Duodenal mucosa (tissue), 2 donors: ENCODE results near the gene RSRC1.
"Not testable (repeated sequence)": the region's sequence is repeated elsewhere in the genome, so short reads cannot be mapped to it uniquely, and the experiment has no call there.

Experiments
- H3K27ac ChIP-seq: one replicate; pipeline ENCODE4 v1.7.0; 2013; ENCODE audit warnings: low read depth, low read length
- H3K27me3 ChIP-seq, 2 donors: one replicate each; pipeline ENCODE4 v1.7.0; 2013; ENCODE audit warnings: low read length in 2 of 2, control low read depth in 1 of 2; ENCODE audit not compliant: insufficient read depth in 2 of 2, control insufficient read depth in 1 of 2
- H3K36me3 ChIP-seq, 2 donors: one replicate each; pipeline ENCODE4 v1.7.0; 2013; ENCODE audit warnings: low read length in 2 of 2, control low read depth in 1 of 2; ENCODE audit not compliant: insufficient read depth in 2 of 2, control insufficient read depth in 1 of 2
- H3K4me1 ChIP-seq, 2 donors: one replicate each; pipeline ENCODE4 v1.7.0; 2013; ENCODE audit warnings: low read length in 2 of 2, control low read depth in 1 of 2; ENCODE audit not compliant: insufficient read depth in 2 of 2, control insufficient read depth in 1 of 2
- H3K4me3 ChIP-seq, 2 donors: one replicate each; pipeline ENCODE4 v1.7.0; 2013; ENCODE audit warnings: low read length in 2 of 2, low read depth in 1 of 2
- H3K9ac ChIP-seq, 2 donors: one replicate each; pipeline ENCODE4 v1.7.0; 2013; ENCODE audit warnings: low read length in 2 of 2, low read depth in 1 of 2
- H3K9me3 ChIP-seq, 2 donors: one replicate each; pipeline ENCODE4 v1.7.0; 2013; ENCODE audit warnings: low read length in 2 of 2, control low read depth in 1 of 2; ENCODE audit not compliant: control insufficient read depth in 1 of 2

Gene RSRC1

DNA sequence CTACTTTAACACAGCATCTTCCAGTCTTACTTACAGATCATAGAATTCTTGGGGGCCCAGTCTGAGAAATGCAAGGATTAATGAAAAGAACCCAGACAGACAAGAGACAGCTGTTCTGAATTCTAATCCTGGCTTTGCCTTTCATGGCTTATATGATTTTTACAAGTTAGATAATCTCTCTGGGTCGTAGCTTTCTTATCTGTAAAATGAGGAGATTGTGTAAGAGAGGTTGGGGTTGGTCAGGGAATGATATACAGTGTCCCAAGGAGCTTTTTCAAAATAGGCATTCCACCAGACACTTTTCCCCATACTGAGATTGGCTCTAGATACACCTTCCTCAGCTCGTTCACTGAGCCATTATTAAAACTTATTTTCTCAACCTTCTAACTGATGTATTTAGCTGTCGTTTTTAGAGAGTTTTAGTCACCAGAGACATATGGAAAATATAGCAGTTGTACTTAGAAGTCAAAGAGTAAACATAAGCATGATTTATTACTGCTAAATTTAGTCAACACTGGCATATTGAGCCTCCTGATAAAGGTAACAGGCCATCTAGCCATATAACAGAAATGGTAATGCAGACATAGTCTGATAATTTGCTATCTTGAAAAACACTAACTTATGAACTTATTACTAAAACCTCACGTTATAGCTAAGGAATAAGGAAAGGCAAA is 298.1 kb downstream of the RSRC1 start:
- H3K9me3 ChIP-seq, result no peaks in the 10 kb centered on the region

GRCh38 chr3:158408518-158408897 is 298.6 kb downstream of the RSRC1 start:
- not testable (repeated sequence) for H3K4me1 ChIP-seq, H3K27me3 ChIP-seq, H3K36me3 ChIP-seq, H3K9me3 ChIP-seq, H3K27ac ChIP-seq, H3K9ac ChIP-seq, H3K4me3 ChIP-seq

More for the DNA sequence above, 298.1 kb downstream of the RSRC1 start:
- Histone ChIP-seq H3K27ac (no peak overlapping the region), H3K36me3 (no peaks in the 10 kb centered on the region), H3K4me1 (no peaks in the 10 kb centered on the region), H3K4me3 (no peak overlapping the region), H3K9ac (no peak overlapping the region), H3K27me3 (no peaks in the 10 kb centered on the region)

- Histone ChIP-seq H3K4me3 (no peak overlapping the region), H3K27me3 (no peaks in the 10 kb centered on the region), H3K36me3 (no peaks in the 10 kb centered on the region), H3K9me3 (no peaks in the 10 kb centered on the region), H3K27ac (no peak overlapping the region), H3K4me1 (no peaks in the 10 kb centered on the region), H3K9ac (no peak overlapping the region)
Measured at GRCh38 chr3:158418035-158418434, 308.1 kb downstream of the RSRC1 start.

DNA sequence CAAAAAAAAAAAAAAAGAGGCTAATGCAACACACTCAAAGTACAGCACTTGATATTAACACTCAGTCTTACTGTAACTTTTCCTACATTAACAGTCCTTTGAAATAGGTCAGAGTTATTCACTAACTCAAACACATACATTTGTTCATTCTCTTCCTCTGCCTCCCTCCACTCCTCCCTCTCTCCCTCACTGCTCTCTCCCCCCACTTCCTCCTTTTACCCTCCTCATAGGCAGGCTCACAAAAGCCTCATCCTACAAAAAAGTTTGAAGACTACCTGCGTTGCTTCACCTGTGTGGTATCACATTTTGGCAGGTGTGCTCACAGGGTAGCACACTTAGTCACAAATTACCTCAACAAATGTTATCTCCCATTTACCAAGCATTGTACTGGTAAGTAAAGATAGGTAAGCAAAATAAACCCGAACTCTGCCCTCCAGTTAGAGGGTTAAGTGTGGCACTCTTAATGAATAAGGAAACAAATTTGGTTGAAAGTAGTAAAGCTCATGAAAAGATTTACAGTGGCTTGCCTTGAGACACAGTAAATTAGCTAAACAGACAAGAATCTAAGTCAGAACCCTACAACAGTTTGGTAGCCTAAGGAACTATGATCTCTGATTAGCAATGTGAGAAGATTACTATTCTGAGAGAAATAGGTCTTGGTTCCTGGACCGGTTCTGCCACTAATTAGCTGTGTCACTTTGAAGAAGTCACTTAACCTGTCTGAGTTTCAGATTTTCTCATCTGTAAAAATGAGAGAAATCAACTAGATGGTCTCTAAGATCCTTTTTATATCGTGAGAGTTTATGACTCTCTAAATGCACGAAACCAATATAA is 310.1 kb downstream of the RSRC1 start:
- H3K9me3 ChIP-seq, result no peaks in the 10 kb centered on the region
- no peak overlapping the region for H3K27ac ChIP-seq
- no peak overlapping the region for H3K4me3 ChIP-seq
- no peaks in the 10 kb centered on the region for H3K4me1 ChIP-seq
- H3K9ac ChIP-seq, result no peak overlapping the region
- no peaks in the 10 kb centered on the region for H3K27me3 ChIP-seq
- H3K36me3 ChIP-seq, result no peaks in the 10 kb centered on the region

DNA sequence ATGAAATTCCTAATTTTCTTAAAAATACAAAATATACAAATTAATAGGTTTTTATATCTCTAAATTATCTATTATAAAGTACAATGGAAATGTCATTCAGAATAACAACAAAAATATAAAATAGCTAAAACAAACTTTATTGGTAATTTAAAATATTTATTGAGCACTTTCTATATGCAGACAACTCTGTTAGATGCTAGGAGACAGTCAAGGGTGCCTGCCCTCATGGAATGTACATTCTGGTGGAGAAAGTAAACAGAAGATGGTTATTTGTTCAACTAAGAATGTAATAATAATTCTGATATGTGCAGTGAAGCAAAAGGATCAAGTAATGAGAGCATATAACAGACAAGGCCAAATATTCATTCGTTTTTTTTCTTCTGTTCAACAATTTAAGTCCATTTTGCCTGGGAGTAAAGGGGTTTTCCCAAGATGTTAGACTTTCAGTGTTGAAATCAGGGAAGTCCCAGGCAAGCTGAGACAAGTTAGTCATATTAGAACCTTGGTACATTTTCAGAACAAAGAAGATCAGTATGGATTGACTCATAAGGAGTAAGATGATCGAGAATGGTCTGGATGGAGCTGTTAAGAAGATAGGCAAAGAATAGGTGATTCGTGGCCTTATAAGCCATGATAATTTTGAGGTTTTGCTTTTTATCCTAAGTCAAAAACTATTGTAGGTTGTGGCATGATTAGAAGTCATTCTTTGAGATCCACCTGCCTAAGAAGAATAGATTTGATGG is 310.9 kb downstream of the RSRC1 start:
- Histone ChIP-seq H3K4me3 (no peak overlapping the region), H3K9ac (no peak overlapping the region)

GRCh38 chr3:158430448-158430847 is 320.6 kb downstream of the RSRC1 start:
- Histone ChIP-seq H3K9me3 (no peaks in the 10 kb centered on the region), H3K4me3 (no peak overlapping the region), H3K36me3 (no peaks in the 10 kb centered on the region), H3K27ac (no peak overlapping the region), H3K4me1 (no peaks in the 10 kb centered on the region), H3K27me3 (no peaks in the 10 kb centered on the region), H3K9ac (no peak overlapping the region)

More for the DNA sequence above, 310.9 kb downstream of the RSRC1 start:
- Histone ChIP-seq H3K27ac (no peak overlapping the region), H3K9me3 (no peaks in the 10 kb centered on the region), H3K36me3 (no peaks in the 10 kb centered on the region), H3K4me1 (no peaks in the 10 kb centered on the region), H3K27me3 (no peaks in the 10 kb centered on the region)

GRCh38 chr3:158430968-158431367 is 321.1 kb downstream of the RSRC1 start:
- Histone ChIP-seq H3K4me1 (no peaks in the 10 kb centered on the region), H3K27ac (no peak overlapping the region), H3K36me3 (no peaks in the 10 kb centered on the region), H3K4me3 (no peak overlapping the region), H3K9ac (no peak overlapping the region), H3K27me3 (no peaks in the 10 kb centered on the region), H3K9me3 (no peaks in the 10 kb centered on the region)

GRCh38 chr3:158431829-158432228 is 321.9 kb downstream of the RSRC1 start:
- H3K27ac ChIP-seq, result no peak overlapping the region
- no peak overlapping the region for H3K4me3 ChIP-seq
- no peak overlapping the region for H3K9ac ChIP-seq
- H3K36me3 ChIP-seq, result no peaks in the 10 kb centered on the region
- no peaks in the 10 kb centered on the region for H3K9me3 ChIP-seq
- H3K4me1 ChIP-seq, result no peaks in the 10 kb centered on the region
- H3K27me3 ChIP-seq, result no peaks in the 10 kb centered on the region

DNA sequence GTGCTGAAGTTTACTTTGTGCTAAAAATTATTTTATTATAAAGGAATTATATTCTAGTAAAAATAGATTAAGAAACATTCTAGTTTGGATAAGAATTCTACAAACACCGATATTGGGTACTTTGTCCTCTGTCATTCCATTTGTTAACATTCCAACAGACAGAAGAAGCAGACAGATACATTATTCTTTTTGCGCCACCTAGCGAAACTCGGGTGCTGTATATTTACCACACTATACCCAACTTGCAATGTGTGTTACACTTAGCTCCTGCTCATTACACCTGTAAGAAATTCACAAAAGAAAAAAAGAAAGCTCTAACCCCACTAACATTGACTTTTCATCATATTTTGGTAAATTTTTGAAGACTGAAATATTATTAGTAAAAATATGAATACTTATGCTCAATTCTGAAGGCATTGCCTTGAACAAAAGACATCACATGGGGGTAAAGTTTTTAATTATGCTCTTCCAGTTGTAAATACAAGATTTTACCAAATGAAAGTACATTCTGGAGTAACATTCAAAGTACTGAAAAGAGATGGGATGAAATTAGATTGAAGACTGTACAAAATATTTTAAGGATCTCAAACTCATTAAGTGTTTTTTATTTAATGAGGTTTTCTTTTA is 324.6 kb downstream of the RSRC1 start:
- Histone ChIP-seq H3K27me3 (no peaks in the 10 kb centered on the region), H3K4me3 (no peak overlapping the region), H3K9me3 (no peaks in the 10 kb centered on the region), H3K4me1 (no peaks in the 10 kb centered on the region), H3K27ac (no peak overlapping the region), H3K9ac (no peak overlapping the region), H3K36me3 (no peaks in the 10 kb centered on the region)

DNA sequence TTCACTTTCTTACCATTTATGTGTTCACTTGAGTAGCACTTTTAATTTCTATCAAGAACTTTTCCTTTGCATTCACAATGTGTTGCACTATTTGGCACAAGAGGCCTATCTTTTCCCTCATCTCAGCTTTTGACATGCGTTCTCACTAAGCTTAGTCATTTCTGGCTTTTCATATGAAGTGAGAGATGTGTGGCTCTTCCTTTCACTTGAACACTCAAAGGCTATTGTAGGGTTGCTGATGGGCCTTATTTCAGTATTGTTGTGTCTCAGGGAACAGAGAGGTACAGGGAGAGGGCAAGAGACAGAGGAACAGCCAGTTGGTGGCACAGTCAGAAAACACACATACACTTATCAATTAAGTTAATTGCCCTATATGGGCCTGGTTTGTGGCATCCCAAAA is 333.7 kb downstream of the RSRC1 start:
- Histone ChIP-seq H3K27me3 (no peaks in the 10 kb centered on the region), H3K4me1 (no peaks in the 10 kb centered on the region), H3K27ac (no peak overlapping the region), H3K9ac (no peak overlapping the region), H3K9me3 (no peaks in the 10 kb centered on the region), H3K36me3 (no peaks in the 10 kb centered on the region), H3K4me3 (no peak overlapping the region)
